Retinal pigment epithelial cell (primary cell): ENCODE measurements around the gene ACSL3.
A peak's percentile ranks its signal among the peaks of the same experiment; 100 is the strongest.

ENCODE experiments used
- DNase-seq: peaks from one replicate; pipeline ENCODE4 v3.0.0-alpha.2; 2010; ENCODE audit warnings: low read depth
- H3K4me3 ChIP-seq: 2 replicates; pipeline ENCODE4 v1.5.1; 2011; ENCODE audit warnings: mild to moderate bottlenecking, low read length, control low read depth, moderate library complexity
- CTCF ChIP-seq: conservative IDR thresholded peaks from 2 replicates; pipeline ENCODE4 v1.5.1; 2011; ENCODE audit warnings: low read depth, low read length, control low read depth, inconsistent platforms

Gene ACSL3

DNA sequence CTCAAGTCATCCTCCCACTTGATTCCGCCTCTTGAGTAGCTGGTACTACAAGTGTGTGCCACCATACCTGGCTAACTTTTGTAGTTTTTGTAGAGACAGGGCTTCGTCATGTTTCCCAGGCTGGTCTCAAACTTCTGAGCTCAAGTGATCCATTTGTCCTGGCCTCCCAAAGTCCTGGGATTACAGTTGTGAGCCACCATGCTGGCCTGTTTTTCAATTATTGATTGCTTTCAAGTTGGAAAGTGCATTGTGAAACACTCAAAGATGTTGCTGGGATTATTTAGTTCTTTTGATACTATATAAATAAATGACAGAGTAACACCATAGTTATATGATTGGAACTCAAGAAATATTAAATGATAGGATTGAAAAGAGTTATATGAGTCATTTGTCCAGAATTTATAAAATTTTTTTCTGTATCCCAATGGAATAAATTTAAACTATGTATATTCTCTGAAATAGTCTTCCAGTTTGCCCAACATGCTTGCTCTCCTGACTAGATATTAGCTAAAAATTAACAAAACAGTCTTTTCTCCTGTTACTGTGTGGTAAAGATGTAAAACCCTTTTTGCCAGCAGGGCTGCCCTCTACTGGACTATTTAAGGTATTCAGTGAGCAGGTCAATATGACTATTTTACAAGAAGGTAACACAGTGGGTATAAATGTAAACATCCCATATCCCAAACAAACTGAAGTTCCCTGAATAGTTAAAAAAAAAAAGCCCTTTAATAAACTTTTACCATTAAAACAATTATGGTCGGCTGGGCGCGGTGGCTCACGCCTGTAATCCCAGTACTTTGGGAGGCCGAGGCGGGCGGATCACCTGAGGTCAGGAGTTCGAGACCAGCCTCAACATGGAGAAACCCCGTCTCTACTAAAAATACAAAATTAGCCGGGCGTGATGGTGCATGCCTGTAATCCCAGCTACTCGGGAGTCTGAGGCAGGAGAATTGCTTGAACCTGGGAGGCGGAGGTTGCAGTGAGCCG is 42.7 kb downstream of the ACSL3 start:
- DNase-seq, result no peak
- peak; percentile 75 for TF ChIP-seq CTCF
- no peak overlapping the region for H3K4me3 ChIP-seq

DNA sequence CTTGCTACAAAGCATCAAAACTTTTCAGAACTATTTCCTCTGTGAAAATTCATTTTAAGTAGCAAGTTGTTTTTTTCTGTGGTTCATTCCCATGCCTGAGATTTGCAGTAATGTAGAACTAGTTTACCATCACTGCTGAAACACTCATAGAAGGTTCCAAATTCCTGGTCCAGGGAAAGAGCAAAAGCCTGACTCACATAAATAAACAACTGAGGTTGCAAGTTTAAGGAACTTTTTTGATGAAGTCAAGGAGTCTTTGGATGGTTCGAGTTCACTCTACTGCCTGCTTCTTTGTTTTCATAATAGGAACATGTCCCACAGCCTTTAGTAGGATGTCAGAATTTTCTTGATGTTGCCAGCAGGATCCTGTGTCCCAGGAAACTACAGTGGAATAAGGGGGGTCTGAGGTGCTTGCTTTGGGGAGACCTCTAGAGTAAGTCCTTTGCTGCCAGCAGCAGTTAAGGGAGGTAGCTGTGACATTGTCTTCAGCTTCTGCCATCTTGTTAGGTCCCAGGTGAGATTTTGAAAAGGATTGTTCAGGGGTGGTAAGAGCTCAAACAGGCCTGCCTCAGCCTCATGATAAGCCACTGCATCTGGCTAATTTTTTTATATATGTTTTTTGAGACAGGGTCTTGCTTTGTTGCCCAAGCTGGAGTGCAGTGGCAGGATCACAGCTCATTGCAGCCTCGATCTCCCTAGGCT is 43.9 kb downstream of the ACSL3 start:
- no peak for DNase-seq
- no peak overlapping the region for H3K4me3 ChIP-seq
- TF ChIP-seq CTCF, result no peak

GRCh38 chr2:222907048-222907447 is 46.2 kb downstream of the ACSL3 start:
- TF ChIP-seq CTCF, result no peak
- no peak for DNase-seq
- no peak overlapping the region for H3K4me3 ChIP-seq

- no peak for TF ChIP-seq CTCF
- DNase-seq, result no peak
- no peak overlapping the region for H3K4me3 ChIP-seq
Measured at GRCh38 chr2:222907790-222908441, 47.1 kb downstream of the ACSL3 start.

DNA sequence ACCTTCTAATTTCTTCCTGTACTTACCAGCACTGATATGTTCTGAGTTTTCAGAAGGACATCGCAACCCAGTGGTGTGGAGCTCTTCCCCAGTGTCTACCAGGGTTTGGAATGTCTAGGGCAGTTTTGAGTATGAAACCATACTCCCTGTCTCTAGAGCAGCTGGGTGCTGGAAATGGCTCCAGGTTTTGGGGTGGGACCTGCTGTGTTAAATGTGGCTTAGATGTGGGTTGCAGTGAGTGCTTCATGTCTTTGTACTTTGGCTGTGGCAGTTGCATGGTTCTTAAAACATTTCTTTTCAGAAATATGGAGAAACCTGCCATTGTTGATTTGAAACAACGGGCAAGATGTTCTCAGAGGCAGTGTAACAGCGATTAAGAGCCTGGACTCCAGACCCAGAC is 48.5 kb downstream of the ACSL3 start:
- DNase-seq, result no peak
- TF ChIP-seq CTCF, result no peak
- H3K4me3 ChIP-seq, result no peak overlapping the region

GRCh38 chr2:222912117-222912516 is 51.3 kb downstream of the ACSL3 start:
- H3K4me3 ChIP-seq, result no peak overlapping the region
- DNase-seq, result no peak
- TF ChIP-seq CTCF, result no peak
